ENCODE measurements around the gene C6orf136. TPM values are rescaled to one million over a fixed set of nuclear protein-coding genes. Genes with fewer than 3 reads are reported as not detected.

The C6orf136 gene
- total and polyA plus RNA-seq, 9 of the 15 experiments (the other 6 are each of a cell fraction or from before 2014, with no cell fraction given), result 14.1 to 63.1 (median 18.4) TPM

GRCh38 chr6:30685157-30686008 lies 38.5 kb downstream of the C6orf136 start:
- Histone ChIP-seq H3K27me3 (ENCODE audit: control insufficient read depth in 2 of 2, insufficient read depth in 2 of 2, low read length in 2 of 2) (no peaks in the 10 kb centered on the region), H2AFZ (ENCODE audit: low read depth, low read length) (peak overlapping the region; percentile 35), H3K36me3 (ENCODE audit: control insufficient read depth, insufficient read depth, low read length) (peaks cover 18% of the 10 kb centered on the region; the same call in 2 of the 3 replicates), H4K20me1 (replicated peaks; ENCODE audit: control insufficient read depth, insufficient read depth, low read length) (no peaks in the 10 kb centered on the region), H3K9ac (ENCODE audit: insufficient read depth in 1 of 2, low read depth in 2 of 2, low read length in 2 of 2) (peak overlapping the region; percentile 84 to 95), H3K9me1 (ENCODE audit: control insufficient read depth, insufficient read depth, low read length) (no peaks in the 10 kb centered on the region), H3K79me2 (ENCODE audit: control insufficient read depth, insufficient read depth, low read length) (peaks cover 95% of the 10 kb centered on the region), H3K9me3 (replicated peaks; ENCODE audit: control insufficient read depth, insufficient read depth, low read depth, low read length) (no peaks in the 10 kb centered on the region), H3K4me3 (peak overlapping the region; percentile 81), H3K4me1 (replicated peaks in 1 of 2; ENCODE audit: control insufficient read depth in 2 of 2, insufficient read depth in 2 of 2, low read length in 2 of 2) (peaks cover 53 to 90% of the 10 kb centered on the region in 2 experiments), H3K4me2 (ENCODE audit: insufficient read depth, low read length) (peak overlapping the region; percentile 97), H3K27ac (ENCODE audit: extremely low read depth, low read depth, low read length) (peak overlapping the region; percentile 88)
- ATAC-seq (0 out of 3 replicates have a peak, but pooled peaks have one; percentile 4), FAIRE-seq (peak; percentile 19), DNase-seq (ENCODE audit: extremely low read depth in 1 of 4, low spot score in 3 of 4) (peak in 2 of 4 experiments; percentile 57 to 79)
- CTCF ChIA-PET (ENCODE audit: low intra/inter-chr PET ratio), result interaction anchor here (1.0 to 1.5 kb wide), 2 partner anchors 36 to 37 kb away, joined by 4 to 6 read pairs; no protein-coding TSS in a partner anchor
- POLR2A ChIA-PET, result interaction anchor here (0.6 to 1.2 kb wide), 8 partner anchors 10 to 473 kb away, joined by 3 to 9 read pairs (median 3); partner anchors contain the start of genes MDC1 and TCF19
- in situ Hi-C loops (cut with MboI), result no loop called here
- 16% methylated on average over 29 of the region's 29 CpGs for WGBS (ENCODE audit: insufficient coverage, low coverage, missing lambda C conversion rate)
- BruUV-seq (replicated peaks), result TSS peak; percentile 29
- intact Hi-C loops (cut with micrococcal nuclease), result loop anchor here (1.0 to 10.0 kb wide), 2 partner anchors 35 to 129 kb away; partner anchors contain the start of gene TUBB
- TF ChIP-seq DACH1 (IDR thresholded peaks at IDR 0.05; ENCODE audit: partially characterized antibody) (no peak), ZNF507 (tag; conservative IDR thresholded peaks at IDR 0.05) (no peak), CTCFL (IDR thresholded peaks at IDR 0.05; ENCODE audit: borderline replicate concordance, insufficient read depth, low read depth, low read length, poor library complexity, severe bottlenecking) (no peak), HMG20A (CRISPR knock-in tag; conservative IDR thresholded peaks at IDR 0.05) (no peak)
- TF ChIP-seq, protein P1, sequence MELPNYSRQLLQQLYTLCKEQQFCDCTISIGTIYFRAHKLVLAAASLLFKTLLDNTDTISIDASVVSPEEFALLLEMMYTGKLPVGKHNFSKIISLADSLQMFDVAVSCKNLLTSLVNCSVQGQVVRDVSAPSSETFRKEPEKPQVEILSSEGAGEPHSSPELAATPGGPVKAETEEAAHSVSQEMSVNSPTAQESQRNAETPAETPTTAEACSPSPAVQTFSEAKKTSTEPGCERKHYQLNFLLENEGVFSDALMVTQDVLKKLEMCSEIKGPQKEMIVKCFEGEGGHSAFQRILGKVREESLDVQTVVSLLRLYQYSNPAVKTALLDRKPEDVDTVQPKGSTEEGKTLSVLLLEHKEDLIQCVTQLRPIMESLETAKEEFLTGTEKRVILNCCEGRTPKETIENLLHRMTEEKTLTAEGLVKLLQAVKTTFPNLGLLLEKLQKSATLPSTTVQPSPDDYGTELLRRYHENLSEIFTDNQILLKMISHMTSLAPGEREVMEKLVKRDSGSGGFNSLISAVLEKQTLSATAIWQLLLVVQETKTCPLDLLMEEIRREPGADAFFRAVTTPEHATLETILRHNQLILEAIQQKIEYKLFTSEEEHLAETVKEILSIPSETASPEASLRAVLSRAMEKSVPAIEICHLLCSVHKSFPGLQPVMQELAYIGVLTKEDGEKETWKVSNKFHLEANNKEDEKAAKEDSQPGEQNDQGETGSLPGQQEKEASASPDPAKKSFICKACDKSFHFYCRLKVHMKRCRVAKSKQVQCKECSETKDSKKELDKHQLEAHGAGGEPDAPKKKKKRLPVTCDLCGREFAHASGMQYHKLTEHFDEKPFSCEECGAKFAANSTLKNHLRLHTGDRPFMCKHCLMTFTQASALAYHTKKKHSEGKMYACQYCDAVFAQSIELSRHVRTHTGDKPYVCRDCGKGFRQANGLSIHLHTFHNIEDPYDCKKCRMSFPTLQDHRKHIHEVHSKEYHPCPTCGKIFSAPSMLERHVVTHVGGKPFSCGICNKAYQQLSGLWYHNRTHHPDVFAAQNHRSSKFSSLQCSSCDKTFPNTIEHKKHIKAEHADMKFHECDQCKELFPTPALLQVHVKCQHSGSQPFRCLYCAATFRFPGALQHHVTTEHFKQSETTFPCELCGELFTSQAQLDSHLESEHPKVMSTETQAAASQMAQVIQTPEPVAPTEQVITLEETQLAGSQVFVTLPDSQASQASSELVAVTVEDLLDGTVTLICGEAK (IDR thresholded peaks at IDR 0.05), result peak; percentile 59; the same call in 1 of the 2 replicates
- TF ChIP-seq, protein P1 (CRISPR knock-in tag; IDR thresholded peaks at IDR 0.05), result no peak

Measured in K562 (cell line).